Astrocyte (in vitro differentiated cells and primary cell): Measurements from ENCODE around the gene RUNX1. TPM values are rescaled to one million over a fixed set of nuclear protein-coding genes. Genes with fewer than 3 reads are reported as not detected.

ENCODE experiments used
- DNase-seq: peaks from one replicate; pipeline ENCODE4 v3.0.0-alpha.2; 2010; ENCODE audit warnings: low read depth
- FAIRE-seq: peaks from 2 replicates; lab custom pipeline; 2011; peaks lifted over from hg19 to GRCh38; lab: Jason Lieb, UNC
- H2AFZ ChIP-seq: 2 replicates; pipeline ENCODE4 v1.6.0; 2012; ENCODE audit warnings: low read depth, low read length, inconsistent platforms
- H3K27ac ChIP-seq: 2 replicates; pipeline ENCODE4 v1.5.1; 2011; ENCODE audit warnings: low read depth, low read length, inconsistent platforms
- H3K27me3 ChIP-seq: 2 replicates; pipeline ENCODE4 v1.6.0; 2011; ENCODE audit warnings: low read length, inconsistent platforms; ENCODE audit not compliant: insufficient read depth
- H3K36me3 ChIP-seq: 2 replicates; pipeline ENCODE4 v1.5.1; 2011; ENCODE audit warnings: low read length, inconsistent platforms; ENCODE audit not compliant: insufficient read depth
- H3K4me1 ChIP-seq: 2 replicates; pipeline ENCODE4 v1.5.1; 2011; ENCODE audit warnings: low read length, inconsistent platforms; ENCODE audit not compliant: insufficient read depth
- H3K4me2 ChIP-seq: 2 replicates; pipeline ENCODE4 v1.6.0; 2012; ENCODE audit warnings: low read length, inconsistent platforms
- H3K4me3 ChIP-seq: 2 replicates; pipeline ENCODE4 v1.5.1; 2011; ENCODE audit warnings: low read depth, mild to moderate bottlenecking, low read length, inconsistent platforms; ENCODE audit not compliant: insufficient read depth
- H3K79me2 ChIP-seq: 2 replicates; pipeline ENCODE4 v1.6.0; 2012; ENCODE audit warnings: mild to moderate bottlenecking, low read length, inconsistent platforms; ENCODE audit not compliant: insufficient read depth
- H3K9ac ChIP-seq: 2 replicates; pipeline ENCODE4 v1.6.0; 2012; ENCODE audit warnings: mild to moderate bottlenecking, low read length, inconsistent platforms
- H3K9me3 ChIP-seq: 2 replicates; pipeline ENCODE4 v1.5.1; 2012; ENCODE audit warnings: low read depth, mild to moderate bottlenecking, low read length, inconsistent platforms; ENCODE audit not compliant: insufficient read depth
- H4K20me1 ChIP-seq: 2 replicates; pipeline ENCODE4 v1.6.0; 2012; ENCODE audit warnings: low read length, inconsistent platforms; ENCODE audit not compliant: insufficient read depth
- H3K27ac Mint-ChIP-seq: one replicate; pipeline ENCODE4 v1.8.0; 2021; ENCODE audit warnings: mild to moderate bottlenecking, mixed read lengths; ENCODE audit not compliant: unreplicated experiment
- H3K27me3 Mint-ChIP-seq: one replicate; pipeline ENCODE4 v1.8.0; 2021; ENCODE audit warnings: low read depth, mixed read lengths; ENCODE audit not compliant: unreplicated experiment
- H3K36me3 Mint-ChIP-seq: one replicate; pipeline ENCODE4 v1.8.0; 2021; ENCODE audit warnings: low read depth, mixed read lengths; ENCODE audit not compliant: unreplicated experiment
- H3K4me1 Mint-ChIP-seq: one replicate; pipeline ENCODE4 v1.8.0; 2021; ENCODE audit warnings: low read depth, mixed read lengths; ENCODE audit not compliant: unreplicated experiment
- H3K4me3 Mint-ChIP-seq: one replicate; pipeline ENCODE4 v1.8.0; 2021; ENCODE audit warnings: mild to moderate bottlenecking, moderate library complexity, mixed read lengths; ENCODE audit not compliant: unreplicated experiment
- H3K9me3 Mint-ChIP-seq: one replicate; pipeline ENCODE4 v1.8.0; 2021; ENCODE audit warnings: mild to moderate bottlenecking, mixed read lengths; ENCODE audit not compliant: unreplicated experiment
- CTCF ChIP-seq: IDR thresholded peaks from 2 replicates; pipeline ENCODE4 v1.5.1; 2011; ENCODE audit warnings: low read depth, mild to moderate bottlenecking, inconsistent platforms, low read length, moderate library complexity; ENCODE audit not compliant: insufficient read depth
- EZH2 ChIP-seq: IDR thresholded peaks from 2 replicates; pipeline ENCODE4 v1.6.1; 2012; ENCODE audit warnings: mild to moderate bottlenecking, low read length, inconsistent platforms; ENCODE audit not compliant: insufficient read depth
- total RNA-seq: library from RNA; stranded (reverse); gene quantifications from 2 replicates; pipeline ENCODE4 v1.2.1, GENCODE V29; 2021

The RUNX1 gene
- total RNA-seq, 1 donor from 2014 or later: 84.6 TPM

DNA sequence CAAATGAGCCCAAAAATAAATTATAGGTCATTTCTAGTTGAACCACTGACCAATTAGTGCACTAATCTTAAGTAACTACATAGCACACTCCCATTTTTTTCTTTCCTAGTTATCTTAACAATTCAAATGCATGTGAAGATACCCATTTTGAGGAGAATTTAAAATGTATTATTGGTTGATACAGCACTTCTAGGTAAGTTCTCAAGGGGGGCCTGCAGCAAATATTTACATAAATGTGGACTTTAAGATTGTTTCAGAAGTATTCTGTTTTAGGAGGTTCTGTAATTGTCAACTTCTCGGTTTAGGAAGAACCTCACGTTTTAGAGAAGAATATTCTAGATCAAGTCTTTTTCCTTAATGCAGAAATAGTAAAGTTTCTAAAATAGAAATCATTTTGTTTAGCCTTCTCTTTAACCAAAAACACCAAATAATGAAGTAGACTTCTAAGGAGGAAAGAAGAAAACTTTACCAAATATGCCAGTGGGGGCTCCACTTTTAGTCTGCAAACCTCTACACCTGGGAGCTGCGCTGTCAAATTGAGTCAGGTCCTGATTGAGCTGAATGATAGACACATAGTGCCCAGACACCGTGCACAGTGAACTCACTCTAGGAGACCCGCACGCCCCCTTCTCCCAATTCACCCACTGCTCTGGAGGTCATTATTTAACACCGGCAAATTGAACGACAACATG is 144.4 kb downstream of the RUNX1 start:
- Mint-ChIP-seq H3K27ac (no peak overlapping the region), H3K4me1 (peaks cover 7% of the 10 kb centered on the region), H3K36me3 (no peaks in the 10 kb centered on the region), H3K27me3 (no peaks in the 10 kb centered on the region), H3K4me3 (no peak overlapping the region), H3K9me3 (no peaks in the 10 kb centered on the region)
- H2AFZ ChIP-seq: no peak overlapping the region
- H3K9ac ChIP-seq: no peak overlapping the region
- no peaks in the 10 kb centered on the region for H3K36me3 ChIP-seq
- H3K79me2 ChIP-seq: no peaks in the 10 kb centered on the region
- H4K20me1 ChIP-seq: no peaks in the 10 kb centered on the region
- no peaks in the 10 kb centered on the region for H3K4me1 ChIP-seq
- H3K4me3 ChIP-seq: no peak overlapping the region
- no peak overlapping the region for H3K27ac ChIP-seq
- TF ChIP-seq CTCF (no peak), EZH2 (no peak)
- no peak for DNase-seq
- no peak for FAIRE-seq
- no peaks in the 10 kb centered on the region for H3K9me3 ChIP-seq
- H3K27me3 ChIP-seq: no peaks in the 10 kb centered on the region
- H3K4me2 ChIP-seq: no peak overlapping the region

GRCh38 chr21:34900376-34900775 is 148.7 kb downstream of the RUNX1 start:
- peaks cover 10% of the 10 kb centered on the region for H3K9me3 Mint-ChIP-seq
- no peaks in the 10 kb centered on the region for H3K4me1 ChIP-seq
- H3K36me3 ChIP-seq: no peaks in the 10 kb centered on the region
- no peak overlapping the region for H3K4me3 ChIP-seq
- H3K27me3 Mint-ChIP-seq: no peaks in the 10 kb centered on the region
- no peaks in the 10 kb centered on the region for H4K20me1 ChIP-seq
- no peak overlapping the region for H3K27ac ChIP-seq
- H3K27ac Mint-ChIP-seq: no peak overlapping the region
- no peak overlapping the region for H3K4me2 ChIP-seq
- no peak overlapping the region for H3K9ac ChIP-seq
- H3K79me2 ChIP-seq: no peaks in the 10 kb centered on the region
- no peaks in the 10 kb centered on the region for H3K27me3 ChIP-seq
- H3K4me3 Mint-ChIP-seq: no peak overlapping the region
- H2AFZ ChIP-seq: no peak overlapping the region
- no peaks in the 10 kb centered on the region for H3K4me1 Mint-ChIP-seq
- peak; percentile 49 for DNase-seq
- H3K36me3 Mint-ChIP-seq: peaks cover 13% of the 10 kb centered on the region
- TF ChIP-seq EZH2 (no peak), CTCF (no peak)
- FAIRE-seq: peak; percentile 79
- peaks cover 8% of the 10 kb centered on the region for H3K9me3 ChIP-seq

DNA sequence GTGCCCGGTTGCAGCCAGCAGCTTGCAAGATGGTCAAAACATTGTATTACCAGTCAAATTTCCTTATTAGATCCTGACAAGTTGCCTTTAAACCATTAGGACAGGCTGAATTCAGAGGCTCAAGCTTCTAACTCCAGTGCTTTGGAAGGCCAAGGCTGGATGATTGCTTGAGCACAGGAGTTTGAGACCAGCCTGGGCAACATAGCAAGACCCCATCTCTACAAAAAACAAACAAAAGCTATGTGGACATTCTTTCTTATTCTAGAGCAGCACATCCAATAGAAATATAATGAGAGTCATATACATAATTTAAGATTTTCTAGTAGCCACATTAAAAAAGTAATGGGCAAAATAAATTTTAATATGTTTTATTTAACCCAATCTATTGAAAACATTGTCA is 149.3 kb downstream of the RUNX1 start:
- Histone ChIP-seq H3K9ac (no peak overlapping the region), H3K27me3 (no peaks in the 10 kb centered on the region), H3K4me2 (no peak overlapping the region), H4K20me1 (no peaks in the 10 kb centered on the region), H3K4me3 (no peak overlapping the region), H3K4me1 (no peaks in the 10 kb centered on the region), H3K79me2 (no peaks in the 10 kb centered on the region), H3K27ac (no peak overlapping the region), H3K9me3 (peaks cover 8% of the 10 kb centered on the region), H3K36me3 (no peaks in the 10 kb centered on the region), H2AFZ (no peak overlapping the region)
- TF ChIP-seq EZH2 (no peak), CTCF (no peak)
- FAIRE-seq (no peak), DNase-seq (no peak)
- Mint-ChIP-seq H3K36me3 (peaks cover 13% of the 10 kb centered on the region), H3K4me3 (no peak overlapping the region), H3K9me3 (peaks cover 10% of the 10 kb centered on the region), H3K27me3 (no peaks in the 10 kb centered on the region), H3K27ac (no peak overlapping the region), H3K4me1 (no peaks in the 10 kb centered on the region)
